Fibroblast of skin of left quadriceps (primary cell): ENCODE results near the gene NSL1.
"Not testable (repeated sequence)": the region's sequence is repeated elsewhere in the genome, so short reads cannot be mapped to it uniquely, and the experiment has no call there.

Experiments
- DNase-seq, 2 experiments: peaks; one replicate each; pipeline ENCODE4 v3.0.0-alpha.2; 2013; ENCODE audit warnings: low read depth in 2 of 2

The NSL1 gene

GRCh38 chr1:212749821-212750535 lies 41.6 kb downstream of the NSL1 start:
- DNase-seq, result peak; percentile 71 to 72

DNA sequence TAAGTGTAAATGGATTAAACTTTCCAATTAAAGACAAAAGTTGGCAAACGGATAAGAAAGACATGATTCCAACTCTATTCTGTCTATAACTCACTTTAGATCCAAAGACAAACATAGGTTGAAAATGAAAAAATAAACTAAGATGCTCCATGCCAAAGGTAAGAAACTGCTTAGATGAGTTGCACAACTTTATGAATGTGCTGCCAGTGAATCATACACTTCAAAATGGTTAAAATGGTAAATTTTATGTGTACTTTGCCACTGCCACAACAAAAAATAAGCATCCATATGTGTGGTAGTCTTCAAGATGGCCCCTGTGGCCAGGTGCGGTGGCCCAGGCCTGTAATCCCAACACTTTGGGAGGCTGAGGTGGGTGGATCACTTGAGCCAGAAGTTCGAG lies 45.0 kb downstream of the NSL1 start:
- no peak for DNase-seq

GRCh38 chr1:212745303-212745702 lies 46.3 kb downstream of the NSL1 start:
- DNase-seq, result no peak

DNA sequence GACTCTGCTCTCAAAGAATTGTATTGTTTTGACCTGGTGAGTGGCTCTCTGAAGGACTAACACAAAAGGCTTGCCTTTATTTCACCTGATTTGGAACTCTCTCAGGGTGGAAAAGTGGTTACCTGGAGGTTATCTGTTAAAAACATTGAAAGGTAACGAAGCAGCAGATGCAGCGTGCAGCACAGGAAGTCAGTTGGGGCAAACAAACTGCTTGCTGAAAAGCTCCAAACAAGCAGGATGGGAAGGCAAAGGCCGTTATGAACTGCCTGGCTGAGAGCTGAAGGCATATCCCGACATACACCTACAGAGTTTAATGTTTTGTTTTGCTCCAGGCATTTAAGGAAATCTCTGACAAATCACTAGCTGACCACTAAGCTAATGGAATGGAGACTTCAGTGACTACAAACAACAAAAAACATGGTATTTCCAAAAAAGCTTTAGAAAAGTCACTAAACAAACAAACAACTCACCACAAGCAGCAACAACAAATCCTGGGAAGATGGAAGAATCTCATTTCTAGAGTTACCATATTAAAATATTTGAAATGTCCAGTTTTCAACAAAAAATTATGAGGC lies 47.6 kb downstream of the NSL1 start:
- no peak for DNase-seq

DNA sequence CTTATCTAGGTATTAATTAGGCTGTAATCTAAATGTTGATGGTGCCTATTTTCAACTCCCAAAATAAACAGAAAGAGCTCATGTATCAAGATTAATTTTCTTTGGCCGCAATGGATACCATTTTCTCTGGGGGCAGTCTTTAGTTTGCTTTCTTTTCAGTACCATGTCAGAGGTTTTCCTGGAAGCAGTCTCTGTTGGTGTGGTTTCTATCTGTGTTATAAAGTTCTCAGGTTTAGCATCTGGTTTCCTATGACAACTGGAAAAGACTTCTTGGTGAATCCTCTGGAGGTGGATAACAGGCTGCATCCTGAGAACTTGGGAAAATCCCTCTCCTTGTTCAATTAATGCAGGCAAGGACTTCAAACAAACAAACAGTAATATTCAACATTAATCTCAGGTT lies 53.2 kb downstream of the NSL1 start:
- DNase-seq, result no peak

GRCh38 chr1:212737559-212737958 lies 54.0 kb downstream of the NSL1 start:
- no peak for DNase-seq

DNA sequence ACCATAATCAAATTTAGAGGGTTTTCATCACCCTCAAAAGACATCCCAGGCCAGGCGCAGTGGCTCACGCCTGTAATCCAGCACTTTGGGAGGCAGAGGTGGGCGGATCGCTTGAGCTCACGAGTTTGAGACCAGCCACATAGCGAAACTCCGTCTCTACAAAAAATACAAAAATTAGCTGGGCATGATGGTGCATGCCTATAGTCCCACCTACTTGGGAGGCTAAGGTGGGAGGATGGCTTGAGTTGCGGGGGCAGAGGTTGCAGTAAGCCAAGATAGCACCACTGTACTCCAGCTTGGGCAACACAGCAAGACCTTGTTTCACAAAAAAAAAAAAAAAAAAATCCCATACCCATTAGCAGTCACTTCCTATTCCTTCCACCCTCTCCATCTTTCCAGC lies 58.5 kb downstream of the NSL1 start:
- DNase-seq, result no peak

GRCh38 chr1:212731630-212732029 lies 59.9 kb downstream of the NSL1 start:
- DNase-seq, result no peak

GRCh38 chr1:212728606-212729005 lies 63.0 kb downstream of the NSL1 start:
- no peak for DNase-seq

- DNase-seq, result peak in 1 of 2 experiments; percentile 13
These were observed 64.0 kb downstream of the NSL1 start for GRCh38 chr1:212727386-212728181.

DNA sequence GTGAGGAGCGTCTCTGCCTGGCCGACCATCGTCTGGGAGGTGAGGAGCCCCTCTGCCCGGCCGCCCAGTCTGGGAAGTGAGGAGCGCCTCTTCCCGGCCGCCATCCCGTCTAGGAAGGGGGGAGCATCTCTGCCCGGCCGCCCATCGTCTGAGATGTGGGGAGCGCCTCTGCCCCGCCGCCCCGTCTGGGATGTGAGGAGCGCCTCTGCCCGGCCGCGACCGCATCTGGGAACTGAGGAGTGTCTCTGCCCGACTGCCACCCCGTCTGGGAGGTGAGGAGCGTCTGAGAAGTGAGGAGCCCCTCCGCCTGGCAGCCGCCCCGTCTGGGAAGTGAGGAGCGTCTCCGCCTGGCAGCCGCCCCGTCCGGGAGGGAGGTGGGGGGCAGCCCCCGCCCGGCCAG lies 66.9 kb downstream of the NSL1 start:
- not testable (repeated sequence) for DNase-seq

GRCh38 chr1:212722270-212722957 lies 69.2 kb downstream of the NSL1 start:
- DNase-seq, result no peak

DNA sequence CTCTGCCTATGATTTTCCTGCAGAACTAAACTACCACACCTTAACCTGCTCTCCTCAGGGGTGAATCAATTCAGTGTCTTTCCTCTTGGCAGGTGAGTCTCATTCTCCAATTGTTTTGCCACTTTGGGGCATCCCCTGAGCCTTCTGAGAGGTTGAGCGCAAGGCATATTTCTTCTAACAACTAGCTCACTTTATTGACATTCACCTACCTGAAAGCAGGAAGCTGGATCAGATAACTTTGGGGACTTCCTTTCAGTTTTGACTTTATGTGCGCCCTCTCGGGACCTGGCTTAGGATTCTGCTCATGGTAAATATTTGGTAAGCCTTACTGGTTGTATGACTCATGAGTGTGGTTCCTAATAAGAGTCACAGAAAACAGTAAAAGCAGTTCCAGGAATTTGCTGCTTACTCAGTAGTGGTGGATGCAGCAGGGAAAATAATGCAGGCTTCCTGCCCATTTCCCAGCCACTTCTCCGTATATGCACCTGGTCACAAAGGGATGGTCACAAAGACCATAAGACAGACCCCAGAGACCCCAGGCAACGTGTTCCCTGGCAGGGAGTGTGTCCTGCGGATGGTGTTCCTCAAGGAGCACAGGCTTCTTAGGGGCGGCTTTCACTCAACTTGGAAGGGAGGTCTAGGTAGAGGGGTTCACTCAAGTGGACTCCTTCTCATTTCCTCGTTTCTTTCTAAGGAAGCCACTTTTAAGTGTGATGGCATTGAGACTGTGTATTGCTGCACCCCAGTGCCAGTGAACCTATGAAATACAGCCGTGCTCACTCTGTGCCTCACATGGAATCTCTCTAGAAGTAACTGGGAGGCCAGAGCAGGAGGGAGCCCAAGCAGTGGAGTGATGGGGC lies 70.0 kb downstream of the NSL1 start:
- peak; percentile 50 to 55 for DNase-seq

GRCh38 chr1:212719633-212720032 lies 71.9 kb downstream of the NSL1 start:
- no peak for DNase-seq

- peak in 1 of 2 experiments; percentile 18 for DNase-seq
These were observed 73.1 kb downstream of the NSL1 start for GRCh38 chr1:212718499-212718898.

- no peak for DNase-seq
These were observed 75.4 kb downstream of the NSL1 start for GRCh38 chr1:212716161-212716560.

- DNase-seq, result no peak
These were observed 78.0 kb downstream of the NSL1 start for GRCh38 chr1:212713465-212714136.

DNA sequence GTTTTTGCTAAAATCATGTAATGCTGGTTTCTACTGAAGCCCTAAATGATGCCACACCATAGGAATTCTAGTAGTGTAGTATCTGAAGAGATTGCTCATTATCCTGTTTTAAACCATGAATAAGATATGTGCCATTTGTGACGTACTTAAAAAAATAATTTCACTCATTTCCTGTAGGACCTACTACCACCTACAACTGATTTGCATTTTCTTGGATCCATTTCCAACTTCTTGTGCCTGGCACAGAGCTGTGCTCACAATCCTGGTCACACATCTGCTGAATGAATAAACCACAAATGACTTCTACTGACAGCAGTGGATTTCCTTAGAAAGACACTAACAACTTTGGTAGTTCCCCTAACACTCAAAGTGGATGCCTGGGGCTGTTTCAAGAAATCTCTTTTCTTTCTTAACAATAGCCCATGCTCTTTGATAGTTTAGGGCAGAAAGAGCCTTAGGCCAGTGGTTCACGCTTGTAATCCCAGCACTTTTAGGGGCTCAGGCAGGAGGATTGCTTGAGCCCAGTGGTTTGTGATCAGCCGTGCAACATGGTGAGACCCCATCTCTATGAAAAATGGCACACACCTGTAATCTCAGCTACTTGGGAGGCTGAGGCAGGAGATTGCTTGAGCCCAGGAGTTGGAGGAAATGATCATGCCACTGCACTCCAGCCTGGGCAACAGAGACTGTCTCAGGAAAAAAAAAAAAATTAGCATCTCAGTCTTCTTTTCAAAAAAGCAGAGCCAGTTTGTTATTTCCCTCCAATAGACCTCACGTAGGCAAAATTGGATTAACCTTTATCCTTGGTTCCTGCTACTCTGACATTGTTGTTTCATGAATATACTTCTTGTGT lies 78.9 kb downstream of the NSL1 start:
- peak; percentile 58 to 66 for DNase-seq

DNA sequence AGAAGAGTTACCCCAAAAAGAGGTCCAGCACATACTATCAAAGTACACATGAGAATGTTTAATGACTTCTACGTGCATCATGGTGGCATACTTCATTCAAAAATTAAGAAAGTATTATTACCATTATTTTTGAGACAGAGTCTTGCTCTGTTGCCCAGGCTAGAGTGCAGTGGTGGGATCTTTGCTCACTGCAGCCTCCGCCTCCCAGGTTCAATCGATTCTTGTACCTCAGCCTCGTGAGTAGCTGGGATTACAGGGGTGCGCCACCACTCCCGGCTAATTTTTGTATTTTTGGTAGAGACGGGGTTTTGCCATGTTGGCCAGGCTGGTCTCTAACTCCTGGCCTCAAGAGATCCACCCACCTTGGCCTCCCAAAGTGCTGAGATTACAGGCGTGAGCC lies 79.6 kb downstream of the NSL1 start:
- not testable (repeated sequence) for DNase-seq

DNA sequence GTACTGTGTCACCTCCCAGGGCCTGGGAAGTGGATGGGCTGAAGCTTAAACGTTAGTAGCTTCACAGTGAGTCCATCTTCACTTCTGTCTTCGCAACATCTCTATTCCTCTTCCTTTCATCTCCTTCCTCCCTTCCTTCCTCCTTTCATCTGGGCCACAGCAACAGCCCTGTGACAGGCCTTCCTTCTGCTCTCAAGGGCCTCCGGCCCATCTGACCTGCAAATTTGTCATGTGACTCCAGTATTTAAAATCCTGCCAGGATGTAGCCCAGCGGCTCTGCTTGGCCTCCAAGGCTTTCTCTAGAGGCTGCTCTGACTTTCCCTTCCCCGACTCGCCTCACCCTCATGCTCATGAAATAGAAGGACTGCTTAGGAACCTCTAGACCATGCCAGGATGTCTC lies 81.0 kb downstream of the NSL1 start:
- DNase-seq, result no peak
